C4-2B (cell line): ENCODE results near the gene PICALM.

Experiments used
- H3K27ac ChIP-seq: fragments of 450-650 bp; 2 replicates; pipeline ENCODE4 v1.5.1; 2017
- CTCF ChIP-seq: fragments of 450-650 bp; conservative IDR thresholded peaks from 2 replicates; pipeline ENCODE4 v1.5.1; 2017; ENCODE audit warnings: mild to moderate bottlenecking
- ZFX ChIP-seq: fragments of 450-650 bp; IDR thresholded peaks from 2 replicates; pipeline ENCODE4 v1.6.1; 2017

Gene PICALM

GRCh38 chr11:85976525-85976924 is 92.4 kb downstream of the PICALM start:
- H3K27ac ChIP-seq, result no peak overlapping the region
- TF ChIP-seq ZFX (no peak), CTCF (no peak)

GRCh38 chr11:85974122-85974521 is 94.8 kb downstream of the PICALM start:
- no peak overlapping the region for H3K27ac ChIP-seq
- TF ChIP-seq ZFX, result no peak
- no peak for TF ChIP-seq CTCF

DNA sequence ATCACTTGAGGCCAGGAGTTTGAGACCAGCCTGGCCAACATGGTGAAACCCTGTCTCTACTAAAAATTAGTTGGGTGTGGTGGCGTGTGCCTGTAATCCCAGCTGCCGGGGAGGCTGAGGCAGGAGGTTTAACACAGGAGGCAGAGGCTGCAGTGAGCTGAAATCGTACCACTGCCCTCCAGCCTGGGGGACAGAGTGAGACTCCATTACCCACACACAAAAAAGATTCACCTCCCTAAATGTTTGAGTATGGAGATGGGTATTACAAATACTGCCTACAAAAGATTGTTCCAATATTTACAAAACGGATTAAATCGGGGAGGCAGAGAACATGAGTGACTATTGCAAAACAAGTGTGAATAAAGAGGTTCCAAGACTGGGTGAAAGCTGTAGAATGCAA is 98.3 kb downstream of the PICALM start:
- TF ChIP-seq ZFX (no peak), CTCF (no peak)
- no peak overlapping the region for H3K27ac ChIP-seq

DNA sequence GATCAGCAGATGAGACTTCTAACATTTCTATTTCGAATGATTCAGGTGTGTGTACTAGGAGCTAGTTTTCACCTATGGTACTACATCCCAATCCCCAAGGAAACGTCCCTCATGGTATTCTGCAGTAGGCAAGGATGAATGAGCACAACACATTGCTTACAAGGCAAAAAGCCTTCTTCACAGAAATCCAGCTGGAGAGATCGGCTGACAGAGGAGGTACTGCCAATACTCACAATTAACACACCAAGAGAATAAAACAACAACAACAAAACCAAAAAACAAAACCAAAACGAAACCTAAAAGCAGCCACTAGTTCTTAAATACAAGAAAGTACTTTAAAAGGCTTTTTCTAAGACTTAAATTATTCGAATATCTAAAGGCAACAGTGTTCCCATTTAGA is 101.4 kb downstream of the PICALM start:
- H3K27ac ChIP-seq, result no peak overlapping the region
- TF ChIP-seq CTCF (no peak), ZFX (no peak)

DNA sequence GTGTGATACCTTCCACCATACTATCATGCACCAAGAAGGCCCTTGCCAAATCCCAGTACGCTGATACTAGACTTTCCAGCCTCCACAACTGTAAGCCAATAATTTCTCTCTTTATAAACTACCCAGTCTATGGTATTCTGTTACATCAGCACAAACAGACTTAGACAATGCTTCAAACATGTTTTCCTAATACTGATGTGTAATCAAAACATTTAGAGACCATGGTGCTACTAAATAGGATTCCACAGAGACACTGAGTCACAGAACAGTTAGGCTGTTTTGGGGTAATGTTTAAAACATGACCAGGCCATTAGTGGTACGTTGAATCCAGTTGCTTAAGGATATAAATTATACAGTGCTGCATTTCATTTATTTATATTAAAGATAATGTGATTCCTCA is 103.7 kb downstream of the PICALM start:
- TF ChIP-seq CTCF (no peak), ZFX (no peak)
- H3K27ac ChIP-seq, result no peak overlapping the region

- no peak overlapping the region for H3K27ac ChIP-seq
- no peak for TF ChIP-seq CTCF
- no peak for TF ChIP-seq ZFX
Observed at GRCh38 chr11:85961930-85962363, 106.9 kb downstream of the PICALM start.

DNA sequence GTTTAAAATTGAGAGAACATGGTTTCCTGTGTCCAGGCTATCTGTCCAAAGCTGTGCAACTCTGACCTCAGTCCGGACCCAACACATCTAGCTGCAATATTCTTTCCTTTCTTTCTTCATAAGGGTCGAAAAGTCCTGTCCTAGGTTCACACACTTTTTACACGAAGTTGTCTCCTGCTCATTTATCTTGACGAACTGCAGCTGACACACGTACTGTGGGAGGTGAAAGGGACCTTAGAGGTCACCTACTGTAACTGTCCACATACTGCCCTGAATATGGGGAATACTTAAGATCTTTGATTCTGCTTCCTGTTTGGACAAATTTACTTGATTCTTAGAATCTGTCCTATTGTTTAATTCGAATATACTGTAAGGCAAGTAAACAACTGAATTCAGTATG is 107.8 kb downstream of the PICALM start:
- TF ChIP-seq CTCF (no peak), ZFX (no peak)

More for the DNA sequence above, 107.8 kb downstream of the PICALM start:
- H3K27ac ChIP-seq, result no peak overlapping the region
